Neural progenitor cell (in vitro differentiated cells): Measurements from ENCODE around the gene CDK13. TPM values are rescaled to one million over a fixed set of nuclear protein-coding genes. Genes with fewer than 3 reads are reported as not detected.
A peak's percentile ranks its signal among the peaks of the same experiment; 100 is the strongest.
"Not testable (repeated sequence)": the region's sequence is repeated elsewhere in the genome, so short reads cannot be mapped to it uniquely, and the experiment has no call there.

Experiments
- DNase-seq: peaks from one replicate; pipeline ENCODE4 v3.0.0-alpha.2; 2016; ENCODE audit warnings: low spot score
- H2AFZ ChIP-seq: fragments of 200-600 bp; sonication (generic); replicated peaks from 2 replicates; pipeline ENCODE4 v1.6.1; 2016; ENCODE audit warnings: antibody characterized with exemption
- H3F3A ChIP-seq: fragments of 200-600 bp; sonication (generic); 2 replicates; pipeline ENCODE4 v1.6.1; 2016; ENCODE audit warnings: antibody characterized with exemption, low read depth
- H3K27ac ChIP-seq: fragments of 200-600 bp; sonication (generic); 2 replicates; pipeline ENCODE4 v1.5.1; 2016; ENCODE audit warnings: mild to moderate bottlenecking
- H3K27me3 ChIP-seq: fragments of 200-600 bp; sonication (generic); 2 replicates; pipeline ENCODE4 v1.6.1; 2016; ENCODE audit warnings: mild to moderate bottlenecking, moderate library complexity
- H3K36me3 ChIP-seq: fragments of 200-600 bp; sonication (generic); 2 replicates; pipeline ENCODE4 v1.5.1; 2016
- H3K4me1 ChIP-seq: fragments of 200-600 bp; sonication (generic); 2 replicates; pipeline ENCODE4 v1.6.1; 2016; ENCODE audit warnings: mixed run types
- H3K4me2 ChIP-seq: fragments of 200-600 bp; sonication (generic); 2 replicates; pipeline ENCODE4 v1.6.1; 2016
- H3K4me3 ChIP-seq: fragments of 200-600 bp; sonication (generic); 2 replicates; pipeline ENCODE4 v1.5.1; 2016
- H3K79me2 ChIP-seq: fragments of 200-600 bp; sonication (generic); 2 replicates; pipeline ENCODE4 v1.6.1; 2016; ENCODE audit warnings: low read depth
- H3K9ac ChIP-seq: fragments of 200-600 bp; sonication (generic); 2 replicates; pipeline ENCODE4 v1.6.1; 2016
- H3K9me3 ChIP-seq: fragments of 200-600 bp; sonication (generic); 2 replicates; pipeline ENCODE4 v1.5.1; 2016; ENCODE audit warnings: low read depth
- H4K20me1 ChIP-seq: fragments of 200-600 bp; sonication (generic); 2 replicates; pipeline ENCODE4 v1.6.1; 2016; ENCODE audit warnings: low read depth
- H3K27ac Mint-ChIP-seq: 3 replicates; pipeline ENCODE4 v1.8.0; 2021; ENCODE audit warnings: mixed read lengths
- H3K27me3 Mint-ChIP-seq: 2 replicates; pipeline ENCODE4 v1.8.0; 2022; ENCODE audit warnings: low read depth, mild to moderate bottlenecking, inconsistent platforms, moderate library complexity, mixed read lengths; ENCODE audit not compliant: insufficient read depth
- H3K36me3 Mint-ChIP-seq: 3 replicates; pipeline ENCODE4 v1.8.0; 2021; ENCODE audit warnings: mixed read lengths
- H3K4me1 Mint-ChIP-seq: 3 replicates; pipeline ENCODE4 v1.8.0; 2021; ENCODE audit warnings: mixed read lengths
- H3K4me3 Mint-ChIP-seq: 3 replicates; pipeline ENCODE4 v1.8.0; 2021; ENCODE audit warnings: mild to moderate bottlenecking, moderate library complexity, mixed read lengths
- H3K9me3 Mint-ChIP-seq: 3 replicates; pipeline ENCODE4 v1.8.0; 2020; ENCODE audit warnings: mixed read lengths
- EZH2 ChIP-seq: fragments of 200-600 bp; sonication (generic); IDR thresholded peaks from 2 replicates; pipeline ENCODE4 v1.6.1; 2017; ENCODE audit warnings: antibody characterized with exemption, mild to moderate bottlenecking, moderate library complexity
- EZH2phosphoT487 ChIP-seq: fragments of 200-600 bp; sonication (generic); IDR thresholded peaks from 2 replicates; pipeline ENCODE4 v1.6.1; 2017; ENCODE audit warnings: antibody characterized with exemption
- total RNA-seq: library from RNA; depleted of rRNA; stranded (reverse); fragments of >200 nt; gene quantifications from 2 replicates; pipeline ENCODE4 v1.2.3, GENCODE V29; 2015; ENCODE audit warnings: low replicate concordance
- TF ChIP-seq, protein P1 (sequence below): fragments of 200-600 bp; sonication (generic); IDR thresholded peaks from 2 replicates; pipeline ENCODE4 v1.5.1; 2017; ENCODE audit warnings: antibody characterized with exemption, mild to moderate bottlenecking

Gene CDK13
- total RNA-seq, 1 donor from 2014 or later: 75.5 TPM

DNA sequence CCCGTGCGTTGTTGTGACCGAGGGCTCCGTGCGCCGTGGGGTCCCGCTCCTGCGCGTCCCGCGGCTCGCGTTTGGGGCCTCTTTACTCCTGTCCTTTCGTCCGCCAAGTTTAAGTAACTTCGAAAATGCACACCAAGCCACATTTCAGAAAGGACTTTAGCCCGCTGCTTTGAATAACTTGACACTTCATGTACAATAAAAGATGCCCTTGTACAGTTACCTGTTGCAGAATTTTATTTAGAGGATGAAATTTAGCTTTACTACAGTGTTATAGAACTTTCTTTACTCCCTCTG is 185.2 kb downstream of the CDK13 start:
- no peak for DNase-seq
- no peak overlapping the region for H3K27ac ChIP-seq
- peak overlapping the region; percentile 99 for H2AFZ ChIP-seq
- peaks cover 41% of the 10 kb centered on the region for H3K79me2 ChIP-seq
- H3K4me1 ChIP-seq: peaks cover 9% of the 10 kb centered on the region
- no peaks in the 10 kb centered on the region for H3K9me3 Mint-ChIP-seq
- H3F3A ChIP-seq: peaks cover 13% of the 10 kb centered on the region
- peak overlapping the region; percentile 92 for H3K4me3 ChIP-seq
- peaks cover 3% of the 10 kb centered on the region for H3K36me3 Mint-ChIP-seq
- peaks cover 15% of the 10 kb centered on the region for H4K20me1 ChIP-seq
- peaks cover 2% of the 10 kb centered on the region for H3K27me3 Mint-ChIP-seq
- H3K36me3 ChIP-seq: no peaks in the 10 kb centered on the region
- H3K9ac ChIP-seq: no peak overlapping the region
- no peak overlapping the region for H3K27ac Mint-ChIP-seq
- TF ChIP-seq EZH2phosphoT487 (no peak), EZH2 (no peak)
- TF ChIP-seq, protein P1, sequence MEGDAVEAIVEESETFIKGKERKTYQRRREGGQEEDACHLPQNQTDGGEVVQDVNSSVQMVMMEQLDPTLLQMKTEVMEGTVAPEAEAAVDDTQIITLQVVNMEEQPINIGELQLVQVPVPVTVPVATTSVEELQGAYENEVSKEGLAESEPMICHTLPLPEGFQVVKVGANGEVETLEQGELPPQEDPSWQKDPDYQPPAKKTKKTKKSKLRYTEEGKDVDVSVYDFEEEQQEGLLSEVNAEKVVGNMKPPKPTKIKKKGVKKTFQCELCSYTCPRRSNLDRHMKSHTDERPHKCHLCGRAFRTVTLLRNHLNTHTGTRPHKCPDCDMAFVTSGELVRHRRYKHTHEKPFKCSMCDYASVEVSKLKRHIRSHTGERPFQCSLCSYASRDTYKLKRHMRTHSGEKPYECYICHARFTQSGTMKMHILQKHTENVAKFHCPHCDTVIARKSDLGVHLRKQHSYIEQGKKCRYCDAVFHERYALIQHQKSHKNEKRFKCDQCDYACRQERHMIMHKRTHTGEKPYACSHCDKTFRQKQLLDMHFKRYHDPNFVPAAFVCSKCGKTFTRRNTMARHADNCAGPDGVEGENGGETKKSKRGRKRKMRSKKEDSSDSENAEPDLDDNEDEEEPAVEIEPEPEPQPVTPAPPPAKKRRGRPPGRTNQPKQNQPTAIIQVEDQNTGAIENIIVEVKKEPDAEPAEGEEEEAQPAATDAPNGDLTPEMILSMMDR: no peak
- peak overlapping the region; percentile 91 for H3K4me2 ChIP-seq
- H3K27me3 ChIP-seq: peaks cover 15% of the 10 kb centered on the region
- H3K4me1 Mint-ChIP-seq: peaks cover 12% of the 10 kb centered on the region
- H3K4me3 Mint-ChIP-seq: peak overlapping the region; percentile 89
- no peaks in the 10 kb centered on the region for H3K9me3 ChIP-seq

DNA sequence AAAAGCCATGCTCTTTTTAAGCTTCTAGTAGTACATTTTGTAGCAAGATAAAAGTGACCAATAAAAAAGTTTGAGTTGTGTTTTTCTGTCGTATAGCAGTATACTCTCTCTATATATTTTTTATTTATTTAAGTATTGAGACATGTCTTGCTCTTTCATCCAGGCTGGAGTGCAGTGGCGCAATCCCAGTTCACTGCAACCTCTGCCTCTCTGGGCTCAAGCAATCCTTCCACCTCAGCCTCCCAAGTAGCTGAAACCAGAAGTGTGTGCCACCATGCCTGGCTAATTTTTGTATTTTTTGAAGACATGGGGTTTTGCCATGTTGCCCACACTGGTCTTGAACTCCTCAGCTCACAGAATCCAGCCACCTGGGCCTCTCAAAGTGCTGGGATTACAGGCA is 187.5 kb downstream of the CDK13 start:
- Histone ChIP-seq H3K36me3 (no peaks in the 10 kb centered on the region), H3K27me3 (peaks cover 15% of the 10 kb centered on the region), H3K79me2 (peaks cover 18% of the 10 kb centered on the region), H2AFZ (no peak overlapping the region), H3F3A (peaks cover 13% of the 10 kb centered on the region), H3K4me1 (peaks cover 8% of the 10 kb centered on the region), H3K9ac (no peak overlapping the region), H3K4me3 (no peak overlapping the region), H3K9me3 (no peaks in the 10 kb centered on the region), H3K27ac (no peak overlapping the region), H3K4me2 (no peak overlapping the region), H4K20me1 (peaks cover 9% of the 10 kb centered on the region)
- TF ChIP-seq EZH2 (no peak), EZH2phosphoT487 (no peak)
- TF ChIP-seq, protein P1: no peak
- DNase-seq: no peak
- no peaks in the 10 kb centered on the region for H3K36me3 Mint-ChIP-seq
- peaks cover 5% of the 10 kb centered on the region for H3K4me1 Mint-ChIP-seq
- no peak overlapping the region for H3K4me3 Mint-ChIP-seq
- H3K9me3 Mint-ChIP-seq: no peaks in the 10 kb centered on the region
- no peak overlapping the region for H3K27ac Mint-ChIP-seq
- H3K27me3 Mint-ChIP-seq: peaks cover 2% of the 10 kb centered on the region

DNA sequence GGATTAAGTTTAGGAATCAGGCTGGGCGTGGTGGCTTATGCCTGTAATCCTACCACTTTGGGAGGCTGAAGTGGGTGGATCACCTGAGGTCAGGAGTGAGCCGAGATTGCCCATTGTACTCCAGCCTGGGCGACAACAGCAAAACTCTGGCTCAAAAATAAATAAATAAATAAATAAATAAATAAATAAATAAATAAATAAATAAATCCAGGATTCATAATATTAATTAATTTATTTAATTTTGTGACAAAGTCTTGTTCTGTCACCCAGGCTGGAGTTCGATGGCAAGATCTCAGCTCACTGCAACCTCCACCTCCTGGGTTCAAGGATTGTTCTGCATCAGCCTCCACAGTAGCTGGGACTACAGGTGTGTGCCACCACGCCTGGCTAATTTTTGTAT is 188.9 kb downstream of the CDK13 start:
- H4K20me1 ChIP-seq: no peaks in the 10 kb centered on the region
- no peaks in the 10 kb centered on the region for H3K9me3 Mint-ChIP-seq
- no peaks in the 10 kb centered on the region for H3K36me3 Mint-ChIP-seq
- H3F3A ChIP-seq: peaks cover 13% of the 10 kb centered on the region
- no peaks in the 10 kb centered on the region for H3K4me1 Mint-ChIP-seq
- no peaks in the 10 kb centered on the region for H3K9me3 ChIP-seq
- H3K27ac ChIP-seq: no peak overlapping the region
- TF ChIP-seq, protein P1: no peak
- no peak for TF ChIP-seq EZH2phosphoT487
- TF ChIP-seq EZH2: no peak
- no peak for DNase-seq
- H3K27me3 Mint-ChIP-seq: peaks cover 5% of the 10 kb centered on the region
- no peak overlapping the region for H3K4me2 ChIP-seq
- H3K36me3 ChIP-seq: no peaks in the 10 kb centered on the region
- no peak overlapping the region for H3K27ac Mint-ChIP-seq
- no peaks in the 10 kb centered on the region for H3K4me1 ChIP-seq
- H3K79me2 ChIP-seq: peaks cover 4% of the 10 kb centered on the region
- no peak overlapping the region for H3K4me3 ChIP-seq
- peaks cover 15% of the 10 kb centered on the region for H3K27me3 ChIP-seq
- H3K4me3 Mint-ChIP-seq: no peak overlapping the region
- H3K9ac ChIP-seq: no peak overlapping the region
- no peak overlapping the region for H2AFZ ChIP-seq

DNA sequence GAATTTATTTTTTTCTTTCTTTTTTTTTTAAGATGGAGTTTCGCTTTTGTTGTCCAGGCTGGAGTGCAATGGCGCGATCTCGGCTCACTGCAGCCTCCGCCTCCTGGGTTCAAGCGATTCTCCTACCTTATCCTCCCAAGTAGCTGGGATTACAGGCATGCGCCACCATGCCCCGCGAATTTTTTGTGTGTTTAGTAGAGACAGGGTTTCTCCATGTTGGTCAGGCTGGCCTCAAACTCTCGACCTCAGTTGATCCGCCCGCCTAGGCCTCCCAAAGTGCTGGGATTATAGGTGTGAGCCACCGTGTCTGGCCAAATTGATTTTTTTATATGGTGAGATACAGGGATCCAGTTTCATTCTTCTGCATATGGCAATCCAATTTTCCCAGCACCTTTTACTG is 189.8 kb downstream of the CDK13 start:
- H3K27me3 Mint-ChIP-seq, DNase-seq, H3K4me2 ChIP-seq, H3K4me3 ChIP-seq, H3F3A ChIP-seq, H3K27ac Mint-ChIP-seq, H3K36me3 ChIP-seq, H3K9ac ChIP-seq, H3K36me3 Mint-ChIP-seq, H4K20me1 ChIP-seq, H3K79me2 ChIP-seq, H3K4me3 Mint-ChIP-seq, H2AFZ ChIP-seq, H3K9me3 ChIP-seq, H3K4me1 Mint-ChIP-seq, H3K4me1 ChIP-seq, H3K27ac ChIP-seq, H3K9me3 Mint-ChIP-seq: not testable (repeated sequence)
- peaks cover 15% of the 10 kb centered on the region for H3K27me3 ChIP-seq

DNA sequence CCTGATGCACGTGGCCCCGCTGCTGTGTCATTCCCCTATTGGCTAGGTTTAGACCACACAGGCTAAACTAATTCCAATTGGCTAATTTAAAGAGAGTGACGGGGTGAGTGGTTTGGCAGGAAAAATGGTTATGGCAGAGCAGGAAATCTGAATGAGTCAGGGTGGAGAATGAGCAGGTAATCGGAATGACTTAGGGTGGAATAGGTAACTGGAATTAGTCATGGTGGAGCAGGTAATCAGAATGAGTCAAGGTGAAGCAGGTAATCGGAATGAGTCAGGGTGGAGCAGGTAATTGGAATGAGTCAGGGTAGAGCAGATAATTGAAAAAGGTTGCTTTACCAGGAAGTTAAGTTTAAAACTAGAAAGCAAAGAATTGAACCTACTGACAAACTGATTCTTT is 191.9 kb downstream of the CDK13 start:
- not testable (repeated sequence) for H3K4me1 Mint-ChIP-seq, H3K4me3 ChIP-seq, H3K79me2 ChIP-seq, H3K27ac Mint-ChIP-seq, H3K36me3 Mint-ChIP-seq, H3F3A ChIP-seq, H3K9ac ChIP-seq, H3K4me1 ChIP-seq, H3K27me3 ChIP-seq, H3K36me3 ChIP-seq, H2AFZ ChIP-seq, H3K9me3 Mint-ChIP-seq, H3K27me3 Mint-ChIP-seq, H3K4me3 Mint-ChIP-seq, H3K9me3 ChIP-seq, H4K20me1 ChIP-seq, H3K4me2 ChIP-seq, H3K27ac ChIP-seq, DNase-seq

DNA sequence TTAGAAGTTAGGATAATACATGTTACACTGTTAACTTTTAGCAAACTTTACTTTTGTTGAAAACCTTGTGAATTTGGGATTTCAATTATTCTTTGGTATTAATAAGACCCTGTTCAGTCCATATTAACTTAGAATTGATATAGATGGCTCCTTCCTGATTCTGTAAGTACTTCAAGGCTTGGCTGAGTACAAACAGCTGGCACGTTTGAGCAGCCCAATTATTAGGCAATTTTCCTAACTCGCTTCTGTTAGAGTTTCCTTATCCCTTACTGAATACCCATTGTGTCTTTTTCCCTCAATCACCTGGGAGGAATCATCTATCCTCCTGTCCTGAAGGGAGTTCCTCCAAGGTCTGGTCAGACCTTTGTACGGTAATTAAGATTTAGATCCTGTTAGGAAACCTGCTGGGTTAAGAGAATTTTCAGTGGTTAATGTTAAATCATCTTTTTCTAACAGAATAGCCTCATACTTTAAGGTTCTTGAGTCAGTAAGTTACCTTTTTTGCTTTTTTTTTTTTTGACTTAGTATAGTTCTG is 195.6 kb downstream of the CDK13 start:
- peaks cover 10% of the 10 kb centered on the region for H3K4me1 ChIP-seq
- not testable (repeated sequence) for H3K4me1 Mint-ChIP-seq, H3K79me2 ChIP-seq, H2AFZ ChIP-seq, H3K9ac ChIP-seq, DNase-seq, H3K36me3 ChIP-seq, H3K9me3 Mint-ChIP-seq, H3F3A ChIP-seq, H3K27me3 Mint-ChIP-seq, H3K9me3 ChIP-seq, H3K4me3 Mint-ChIP-seq, H3K27ac Mint-ChIP-seq, H3K27me3 ChIP-seq, H3K36me3 Mint-ChIP-seq, H4K20me1 ChIP-seq, H3K4me2 ChIP-seq, H3K27ac ChIP-seq, H3K4me3 ChIP-seq
